Measurements from ENCODE around the gene IGF1R.
A peak's percentile ranks its signal among the peaks of the same experiment; 100 is the strongest.

The IGF1R gene

DNA sequence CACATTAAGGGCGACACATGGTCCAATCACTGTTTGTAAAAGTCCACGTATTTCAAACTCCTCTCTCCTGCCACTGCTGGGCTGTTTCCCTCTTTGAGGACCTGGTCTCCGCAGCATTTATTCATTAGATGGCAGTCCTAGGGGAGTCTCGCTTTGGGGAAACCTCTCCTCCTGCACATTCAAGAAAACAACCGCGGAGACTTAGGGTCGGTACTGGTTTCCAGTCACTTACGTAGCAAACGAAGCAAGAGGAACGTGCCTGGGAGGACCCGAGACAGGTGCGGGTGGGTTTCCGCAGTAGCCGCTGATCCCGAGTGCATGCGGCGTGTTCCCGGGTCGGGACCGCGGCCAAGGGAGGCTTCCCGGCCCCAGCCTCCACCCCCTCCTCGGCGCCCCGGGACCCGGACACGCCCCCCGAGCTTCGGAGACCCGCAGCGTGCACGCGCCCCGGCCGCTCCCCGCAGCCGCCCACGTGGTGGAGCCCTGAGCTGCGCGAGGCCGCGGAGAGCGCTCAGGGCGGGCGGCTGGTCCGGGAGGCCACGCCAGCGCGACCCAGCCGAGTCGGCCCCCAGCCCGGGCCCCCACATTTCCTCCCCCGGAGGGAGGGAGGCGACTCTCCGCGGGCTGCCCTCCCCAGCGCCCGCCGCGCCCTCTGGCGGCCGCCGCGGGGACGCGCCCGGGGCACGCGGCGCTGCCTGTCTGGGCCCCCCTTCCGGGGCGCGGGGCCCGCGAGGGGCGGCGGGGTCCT is 1.1 kb upstream of the IGF1R start:
- TF ChIP-seq, protein P1, sequence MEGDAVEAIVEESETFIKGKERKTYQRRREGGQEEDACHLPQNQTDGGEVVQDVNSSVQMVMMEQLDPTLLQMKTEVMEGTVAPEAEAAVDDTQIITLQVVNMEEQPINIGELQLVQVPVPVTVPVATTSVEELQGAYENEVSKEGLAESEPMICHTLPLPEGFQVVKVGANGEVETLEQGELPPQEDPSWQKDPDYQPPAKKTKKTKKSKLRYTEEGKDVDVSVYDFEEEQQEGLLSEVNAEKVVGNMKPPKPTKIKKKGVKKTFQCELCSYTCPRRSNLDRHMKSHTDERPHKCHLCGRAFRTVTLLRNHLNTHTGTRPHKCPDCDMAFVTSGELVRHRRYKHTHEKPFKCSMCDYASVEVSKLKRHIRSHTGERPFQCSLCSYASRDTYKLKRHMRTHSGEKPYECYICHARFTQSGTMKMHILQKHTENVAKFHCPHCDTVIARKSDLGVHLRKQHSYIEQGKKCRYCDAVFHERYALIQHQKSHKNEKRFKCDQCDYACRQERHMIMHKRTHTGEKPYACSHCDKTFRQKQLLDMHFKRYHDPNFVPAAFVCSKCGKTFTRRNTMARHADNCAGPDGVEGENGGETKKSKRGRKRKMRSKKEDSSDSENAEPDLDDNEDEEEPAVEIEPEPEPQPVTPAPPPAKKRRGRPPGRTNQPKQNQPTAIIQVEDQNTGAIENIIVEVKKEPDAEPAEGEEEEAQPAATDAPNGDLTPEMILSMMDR (IDR thresholded peaks at IDR 0.05; ENCODE audit: control extremely low read depth, extremely low read depth, low read depth, missing control alignments): peak; percentile 82
- DNase-seq (ENCODE audit: extremely low spot score): peak; percentile 81
- CTCF ChIA-PET: interaction anchor here (1.0 to 2.4 kb wide), 13 partner anchors 9 to 209 kb away, joined by 3 to 14 read pairs (median 5); no protein-coding TSS in a partner anchor
- POLR2A ChIA-PET: no interaction called here

DNA sequence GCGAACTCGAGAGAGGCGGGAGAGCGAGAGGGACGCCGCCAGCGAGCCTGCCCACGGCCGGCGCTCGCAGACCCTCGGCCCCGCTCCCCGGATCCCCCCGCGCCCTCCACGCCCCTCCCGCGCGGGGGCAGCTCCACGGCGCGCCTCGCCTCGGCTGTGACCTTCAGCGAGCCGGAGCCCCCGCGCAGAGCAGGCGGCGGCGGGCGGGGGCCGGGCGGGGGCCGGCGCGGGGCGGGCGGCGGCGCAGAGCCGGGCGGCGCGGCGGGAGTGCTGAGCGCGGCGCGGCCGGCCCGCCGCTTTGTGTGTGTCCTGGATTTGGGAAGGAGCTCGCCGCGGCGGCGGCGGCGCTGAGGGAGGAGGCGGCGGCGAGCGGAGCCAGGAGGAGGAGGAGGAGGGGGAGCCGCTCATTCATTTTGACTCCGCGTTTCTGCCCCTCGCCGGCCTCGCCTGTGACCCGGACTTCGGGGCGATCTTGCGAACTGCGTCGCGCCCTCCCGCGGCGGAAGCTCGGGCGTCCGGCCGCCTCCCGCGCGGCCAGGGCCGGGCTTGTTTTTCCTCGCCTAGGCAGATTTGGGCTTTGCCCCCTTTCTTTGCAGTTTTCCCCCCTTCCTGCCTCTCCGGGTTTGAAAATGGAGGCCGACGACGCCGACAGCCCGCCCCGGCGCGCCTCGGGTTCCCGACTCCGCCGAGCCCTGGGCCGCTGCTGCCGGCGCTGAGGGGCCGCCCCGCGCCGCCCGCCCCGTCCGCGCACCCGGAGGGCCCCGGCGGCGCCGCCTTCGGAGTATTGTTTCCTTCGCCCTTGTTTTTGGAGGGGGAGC is 524 bp downstream of the IGF1R start:
- TF ChIP-seq, protein P1 (IDR thresholded peaks at IDR 0.05; ENCODE audit: control extremely low read depth, extremely low read depth, low read depth, missing control alignments): no peak
- POLR2A ChIA-PET: no interaction called here
- CTCF ChIA-PET: interaction anchor here (1.1 to 1.2 kb wide), 2 partner anchors 10 to 130 kb away, joined by 3 to 5 read pairs; no protein-coding TSS in a partner anchor
- peak; percentile 45 for DNase-seq (ENCODE audit: extremely low spot score)

DNA sequence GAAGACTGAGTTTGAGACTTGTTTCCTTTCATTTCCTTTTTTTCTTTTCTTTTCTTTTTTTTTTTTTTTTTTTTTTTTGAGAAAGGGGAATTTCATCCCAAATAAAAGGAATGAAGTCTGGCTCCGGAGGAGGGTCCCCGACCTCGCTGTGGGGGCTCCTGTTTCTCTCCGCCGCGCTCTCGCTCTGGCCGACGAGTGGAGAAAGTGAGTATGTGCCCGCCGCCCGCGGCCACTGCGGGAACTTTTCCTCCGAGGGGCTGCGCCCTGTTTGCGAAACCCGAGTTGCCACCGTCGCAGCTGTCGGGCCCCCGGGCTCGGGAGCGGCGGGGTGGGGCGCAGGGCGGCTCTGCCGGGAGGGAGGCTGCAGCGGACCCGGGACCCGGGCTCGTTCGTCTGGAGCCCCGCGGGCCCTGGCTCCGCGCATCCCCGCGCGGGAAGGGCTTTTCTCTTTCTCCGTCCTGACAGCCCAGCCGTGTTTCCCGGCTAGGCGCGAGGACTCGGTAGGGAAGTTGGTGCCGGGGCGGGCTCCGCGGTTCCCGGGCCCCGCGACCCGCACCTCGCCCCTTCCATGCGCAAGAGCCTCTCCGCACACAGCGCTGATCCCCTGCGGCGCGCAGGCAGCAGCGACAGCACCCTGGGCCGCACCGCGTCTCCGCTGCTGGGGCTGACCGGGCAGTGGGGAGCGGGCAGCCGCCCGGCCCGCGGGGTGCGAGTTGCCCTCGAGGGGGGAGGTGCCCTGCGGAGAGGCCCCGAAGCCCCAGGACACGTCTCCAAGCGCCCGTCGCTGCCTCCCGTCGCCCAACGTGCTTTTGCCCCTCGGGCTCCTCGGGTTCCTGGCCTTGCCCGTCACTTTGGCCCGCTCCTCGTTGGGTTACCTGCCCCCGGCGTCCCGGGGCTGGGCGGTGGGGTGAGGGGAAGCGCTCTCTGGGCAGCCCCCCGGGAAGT is 1.4 kb downstream of the IGF1R start:
- ChIA-PET POLR2A (no interaction called here), CTCF (interaction anchor here (0.6 to 1.2 kb wide), 3 partner anchors 9 to 131 kb away, joined by 3 to 5 read pairs (median 3); no protein-coding TSS in a partner anchor)
- DNase-seq (ENCODE audit: extremely low spot score): no peak
- TF ChIP-seq, protein P1 (IDR thresholded peaks at IDR 0.05; ENCODE audit: control extremely low read depth, extremely low read depth, low read depth, missing control alignments): no peak

DNA sequence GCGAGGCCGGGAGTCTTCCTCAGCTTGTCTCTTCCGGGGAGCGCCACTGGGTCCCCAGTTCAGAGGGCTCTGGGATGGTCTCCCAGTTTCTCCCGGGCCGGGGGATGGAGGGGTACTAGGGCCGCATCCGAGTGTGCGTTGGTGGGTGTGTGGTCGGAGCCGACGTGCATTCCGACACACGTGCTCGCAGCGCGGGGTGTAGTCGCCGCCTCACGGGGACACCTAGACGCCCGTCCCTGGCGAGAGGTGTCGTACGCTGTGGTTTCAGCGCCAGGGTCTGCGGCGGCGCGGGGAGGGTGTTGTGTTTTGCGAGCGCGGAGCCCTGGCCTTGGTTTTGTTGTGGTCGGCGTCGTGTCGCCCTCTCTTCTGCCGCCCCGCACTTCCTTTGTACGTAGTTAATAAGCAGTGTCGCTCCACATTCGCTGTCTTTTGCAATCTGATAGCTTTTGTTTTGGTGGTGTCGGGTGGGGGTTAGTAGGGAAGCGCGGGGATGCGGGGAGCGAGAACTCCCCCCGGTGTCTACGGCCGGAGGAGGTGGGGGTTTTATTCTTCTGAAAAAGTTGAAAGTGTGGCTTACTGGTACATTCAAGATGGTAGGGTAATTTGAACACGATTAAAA is 2.2 kb downstream of the IGF1R start:
- TF ChIP-seq, protein P1 (IDR thresholded peaks at IDR 0.05; ENCODE audit: control extremely low read depth, extremely low read depth, low read depth, missing control alignments): no peak
- no peak for DNase-seq (ENCODE audit: extremely low spot score)
- CTCF ChIA-PET: interaction anchor here (0.6 to 0.9 kb wide), 2 partner anchors 131 to 214 kb away, joined by 3 read pairs; no protein-coding TSS in a partner anchor
- POLR2A ChIA-PET: no interaction called here

DNA sequence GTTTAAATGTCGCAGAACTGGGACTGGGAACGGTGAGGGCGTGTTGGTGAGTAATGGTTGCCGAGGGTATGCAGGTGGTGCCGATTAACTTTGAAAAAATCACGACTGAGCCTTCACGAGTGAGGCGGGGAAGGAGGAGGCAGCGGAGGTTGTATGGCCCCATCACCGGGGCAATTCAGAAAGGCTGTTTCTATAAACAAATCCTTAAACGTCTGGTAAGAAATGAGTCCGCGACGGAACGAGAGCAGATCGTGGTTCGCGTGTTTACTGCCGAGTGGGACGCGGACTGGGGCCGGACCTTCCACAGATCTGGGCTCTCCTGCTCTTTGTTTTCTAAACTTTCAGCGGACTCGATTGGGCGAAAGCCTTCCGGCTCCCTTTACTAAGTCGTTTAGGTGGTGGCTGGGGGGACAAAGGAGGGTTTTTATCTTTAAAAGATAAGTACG is 2.7 kb downstream of the IGF1R start:
- ChIA-PET POLR2A (no interaction called here), CTCF (interaction anchor here (0.9 to 1.4 kb wide), 2 partner anchors 9 to 213 kb away, joined by 3 to 4 read pairs; no protein-coding TSS in a partner anchor)
- TF ChIP-seq, protein P1 (IDR thresholded peaks at IDR 0.05; ENCODE audit: control extremely low read depth, extremely low read depth, low read depth, missing control alignments): no peak

More for the DNA sequence above, 2.7 kb downstream of the IGF1R start:
- no peak for DNase-seq (ENCODE audit: extremely low spot score)

Data from GM10248 (cell line).